GM18505 (cell line): ENCODE measurements around the gene MIF4GD.

Experiments
- ATAC-seq: cut with Tn5 transposase; IDR thresholded peaks from one replicate; pipeline ENCODE4 v1.9.1; 2021; ENCODE audit not compliant: unreplicated experiment
- POLR2A ChIP-seq: IDR thresholded peaks from 4 replicates; pipeline ENCODE4 v1.6.1; 2011; ENCODE audit warnings: borderline replicate concordance; ENCODE audit not compliant: insufficient read depth, insufficient read length; ENCODE audit errors: extremely low read depth

The MIF4GD gene

DNA sequence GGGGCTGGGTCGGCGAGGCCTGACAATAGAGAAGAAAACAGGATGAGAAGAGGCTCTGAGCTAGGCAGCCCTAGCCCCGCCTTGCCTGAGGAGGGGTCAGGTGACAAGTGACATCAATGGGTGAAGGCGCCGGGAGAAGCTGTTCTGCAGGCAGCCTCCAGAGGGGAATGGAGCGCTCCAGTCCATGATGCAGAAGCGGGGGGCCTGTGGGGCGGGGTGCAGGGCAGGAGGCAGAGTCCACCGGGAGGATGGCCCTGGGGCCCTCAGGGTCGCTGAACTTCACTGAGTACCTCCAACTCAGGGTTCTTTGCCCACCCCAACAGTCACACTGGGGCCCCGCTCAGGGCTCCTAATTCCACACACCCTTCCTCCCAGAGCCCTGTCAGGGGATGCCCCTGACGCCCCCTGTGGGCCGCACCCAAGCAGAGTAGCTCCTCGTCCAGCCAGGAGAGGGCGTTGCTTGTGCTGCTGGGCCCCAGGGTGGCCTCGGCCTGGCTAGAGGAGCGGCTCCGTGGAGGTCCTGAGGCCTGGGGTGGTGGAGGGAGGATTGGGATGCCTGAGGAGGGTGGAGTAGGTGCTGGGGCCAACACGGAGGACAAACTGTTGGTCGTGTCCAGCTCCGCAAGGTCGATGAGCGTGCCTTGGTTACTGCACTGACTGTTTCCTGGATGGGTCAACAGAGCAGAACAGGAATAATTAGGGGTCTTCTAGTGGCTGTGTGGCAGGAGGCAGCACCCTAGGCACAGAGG lies 30.5 kb downstream of the MIF4GD start:
- ATAC-seq: no peak
- TF ChIP-seq POLR2A: no peak

DNA sequence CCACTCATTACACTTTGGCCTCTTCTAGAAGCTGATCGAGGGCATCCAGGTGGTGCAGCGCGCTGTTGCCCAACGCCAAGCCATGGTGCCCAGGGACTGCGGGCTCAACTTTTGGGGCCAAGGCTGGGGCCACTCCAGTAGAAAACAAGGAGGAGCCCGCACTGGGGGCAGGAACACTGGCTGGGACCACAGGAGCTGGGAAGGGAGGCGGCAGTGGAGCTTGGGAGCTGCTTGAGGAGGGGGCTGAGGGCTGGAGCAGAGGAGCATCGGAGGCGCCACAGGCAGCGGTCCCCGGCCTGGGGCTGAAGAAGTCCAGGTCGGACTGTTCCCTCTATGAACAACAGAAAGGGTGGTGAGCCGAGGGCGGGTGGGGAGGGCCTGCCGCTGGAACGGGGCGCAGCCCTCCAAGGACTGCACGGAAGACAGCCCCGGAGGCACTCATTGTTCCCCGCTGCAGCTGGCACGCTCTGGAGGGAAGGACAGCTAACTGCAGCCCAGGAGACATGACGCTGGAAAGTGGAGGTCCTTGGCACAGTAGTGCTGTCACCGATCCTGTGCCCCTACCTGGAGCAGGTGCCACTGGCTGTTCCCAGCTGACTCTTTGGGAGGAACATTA lies 31.1 kb downstream of the MIF4GD start:
- no peak for TF ChIP-seq POLR2A
- no peak for ATAC-seq

DNA sequence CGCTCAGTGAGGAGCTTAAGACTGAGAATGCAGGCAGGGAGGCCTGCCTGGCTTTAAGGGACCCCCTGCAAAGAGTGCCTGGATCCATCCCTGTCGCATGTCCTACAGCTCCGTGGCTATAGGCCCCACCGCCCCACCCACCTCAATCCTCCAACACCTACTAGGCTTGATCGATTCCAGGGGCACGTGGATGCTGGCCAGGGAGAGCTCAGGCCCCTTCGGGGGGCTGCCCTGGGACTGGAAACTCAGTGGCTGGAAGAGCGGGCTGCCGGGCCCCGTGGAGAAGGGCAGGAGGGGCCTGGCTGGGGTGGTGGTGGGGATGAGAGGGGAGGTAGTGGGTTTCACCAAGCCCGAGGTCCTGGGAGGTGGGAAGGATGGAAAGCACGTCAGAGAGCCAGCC lies 31.8 kb downstream of the MIF4GD start:
- TF ChIP-seq POLR2A: no peak
- no peak for ATAC-seq

DNA sequence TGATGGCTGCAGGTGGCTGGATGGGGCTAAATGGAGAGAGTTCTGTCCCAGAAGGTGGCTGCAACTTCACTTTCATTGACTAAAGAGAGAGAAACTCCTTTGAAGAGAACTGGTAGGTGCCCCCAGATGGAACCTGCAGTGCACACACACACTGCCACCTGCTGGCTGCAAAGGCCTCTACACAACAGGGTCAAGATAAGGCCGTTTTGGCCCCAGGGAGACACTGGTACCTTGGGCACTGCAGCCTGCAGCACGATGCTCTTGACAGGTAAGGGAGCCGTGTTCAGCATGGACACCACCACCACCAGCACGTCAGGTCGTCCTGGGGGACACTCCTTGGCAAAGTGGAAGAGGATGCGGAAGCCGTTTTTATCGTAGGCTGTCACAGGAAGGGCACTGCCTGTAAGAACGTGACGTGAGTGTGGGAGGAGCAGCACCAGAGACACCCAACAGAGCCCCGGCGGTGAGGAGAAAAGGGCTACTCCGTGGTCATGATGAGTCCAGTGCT lies 32.3 kb downstream of the MIF4GD start:
- no peak for TF ChIP-seq POLR2A
- ATAC-seq: no peak

DNA sequence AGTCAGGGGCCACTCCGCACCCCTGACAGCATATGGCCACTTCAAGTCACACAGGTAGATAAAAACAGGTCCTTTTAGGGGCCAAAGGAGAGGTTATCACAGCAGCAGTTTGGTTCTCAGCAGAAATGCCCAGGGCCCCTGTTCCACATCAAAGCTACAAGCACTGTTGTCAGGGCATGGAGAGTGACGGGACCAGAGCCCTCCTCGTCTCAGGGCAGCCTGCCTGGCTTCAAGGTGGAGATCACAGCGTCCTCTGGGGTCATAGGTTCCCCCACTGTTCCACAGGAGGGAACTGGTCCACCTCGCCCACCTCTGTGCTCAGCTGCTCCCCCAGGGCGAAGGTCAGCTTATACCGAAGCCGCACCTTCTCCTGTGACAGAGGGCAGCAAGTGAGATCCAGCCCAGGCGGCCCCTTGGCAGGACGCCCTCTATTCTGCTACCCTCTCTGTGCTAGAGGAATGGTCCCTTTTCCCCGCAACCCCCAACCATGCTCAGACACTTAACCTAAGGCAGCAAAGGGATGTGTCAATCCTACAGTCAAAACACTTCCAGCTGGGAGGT lies 32.9 kb downstream of the MIF4GD start:
- TF ChIP-seq POLR2A: no peak
- no peak for ATAC-seq

DNA sequence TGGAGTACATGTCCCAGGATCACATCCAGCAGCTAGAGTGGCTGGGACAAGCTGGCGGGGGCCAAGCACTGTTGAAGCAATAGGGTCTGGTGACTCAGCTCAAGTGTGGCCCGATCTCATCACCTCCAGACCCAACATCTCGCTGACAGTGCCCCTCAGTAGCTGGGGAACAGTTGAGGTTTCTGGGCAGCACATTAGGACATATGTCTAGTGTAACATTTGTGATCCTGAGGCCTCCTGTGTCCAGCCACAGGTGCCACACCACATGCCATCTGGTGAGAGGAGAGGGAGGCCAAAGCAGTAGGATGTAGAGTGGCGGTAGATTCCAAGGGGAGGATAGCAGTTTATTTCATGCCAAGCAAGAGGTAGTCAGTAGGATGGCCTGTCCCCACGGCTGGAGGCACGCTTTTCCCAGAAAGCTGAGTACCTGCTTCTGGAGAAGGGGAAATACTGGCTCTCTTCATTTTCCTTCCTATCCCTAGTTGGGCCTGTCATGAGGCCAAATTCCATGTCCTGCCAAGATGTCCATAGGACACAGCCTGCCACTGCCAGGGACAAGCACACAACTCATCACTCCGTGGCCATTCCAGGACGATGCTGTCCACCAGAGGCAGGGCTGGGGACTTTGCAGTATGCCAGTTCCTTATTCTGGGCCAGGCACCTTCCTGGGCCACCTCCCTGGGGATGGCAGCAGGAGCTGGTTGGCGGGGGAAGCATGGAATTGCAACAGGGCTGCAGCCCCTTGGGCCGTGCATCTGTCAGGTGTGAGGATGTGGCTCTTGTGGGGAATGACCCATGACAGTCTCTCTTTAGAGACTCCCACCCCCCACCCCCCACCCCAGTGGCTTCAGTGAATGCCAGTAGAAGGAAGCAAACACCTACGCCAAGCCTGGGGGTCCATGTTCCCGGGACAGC lies 33.7 kb downstream of the MIF4GD start:
- no peak for TF ChIP-seq POLR2A

DNA sequence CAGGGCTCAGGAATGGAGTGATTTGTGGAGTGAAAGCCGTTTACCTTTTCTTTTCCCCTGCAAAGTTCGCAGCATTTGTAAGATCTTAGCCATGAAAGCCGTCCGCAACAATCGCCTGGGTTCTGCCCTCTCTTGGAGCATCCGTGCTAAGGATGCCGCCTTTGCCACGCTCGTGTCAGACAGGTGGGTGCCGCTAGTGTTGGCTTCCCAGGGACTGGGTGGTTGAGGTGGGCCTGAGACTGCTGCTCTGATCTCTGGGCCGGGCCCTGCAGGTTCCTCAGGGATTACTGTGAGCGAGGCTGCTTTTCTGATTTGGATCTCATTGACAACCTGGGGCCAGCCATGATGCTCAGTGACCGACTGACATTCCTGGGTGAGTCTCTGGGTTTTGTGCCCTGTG lies 38.2 kb downstream of the MIF4GD start:
- no peak for TF ChIP-seq POLR2A
- ATAC-seq: no peak

More for the DNA sequence above, 33.7 kb downstream of the MIF4GD start:
- no peak for ATAC-seq

DNA sequence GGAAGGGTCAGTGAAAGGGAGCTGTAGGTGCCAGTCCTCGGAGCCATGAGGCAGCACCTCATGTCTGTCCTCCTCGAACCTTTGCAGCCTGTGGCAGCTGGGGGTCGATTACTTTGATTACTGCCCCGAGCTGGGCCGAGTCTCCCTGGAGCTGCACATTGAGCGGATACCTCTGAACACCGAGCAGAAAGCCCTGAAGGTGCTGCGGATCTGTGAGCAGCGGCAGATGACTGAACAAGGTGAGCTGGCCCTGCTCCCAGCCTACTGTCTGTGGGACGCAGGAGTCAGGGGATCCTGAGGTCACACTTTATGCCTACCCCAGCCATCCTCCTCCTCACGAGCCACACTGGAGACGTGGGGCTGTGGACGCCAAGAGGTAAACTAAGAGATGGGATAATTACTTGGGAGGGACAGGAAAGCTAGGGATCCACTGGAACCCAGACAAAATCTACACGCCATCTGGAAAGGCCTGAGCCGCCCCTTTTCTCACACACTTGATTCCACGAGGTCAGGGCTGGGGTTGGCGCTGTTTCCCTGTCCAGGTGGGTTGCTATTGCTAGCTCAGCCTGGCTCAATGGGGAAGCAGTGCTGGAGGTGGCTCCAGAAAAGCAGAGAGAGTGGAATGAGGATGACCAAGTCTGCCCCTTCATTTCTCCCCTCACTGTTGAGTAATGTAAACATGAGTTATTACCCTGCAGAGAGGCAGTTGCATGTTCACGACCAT lies 39.1 kb downstream of the MIF4GD start:
- ATAC-seq: no peak
- no peak for TF ChIP-seq POLR2A

DNA sequence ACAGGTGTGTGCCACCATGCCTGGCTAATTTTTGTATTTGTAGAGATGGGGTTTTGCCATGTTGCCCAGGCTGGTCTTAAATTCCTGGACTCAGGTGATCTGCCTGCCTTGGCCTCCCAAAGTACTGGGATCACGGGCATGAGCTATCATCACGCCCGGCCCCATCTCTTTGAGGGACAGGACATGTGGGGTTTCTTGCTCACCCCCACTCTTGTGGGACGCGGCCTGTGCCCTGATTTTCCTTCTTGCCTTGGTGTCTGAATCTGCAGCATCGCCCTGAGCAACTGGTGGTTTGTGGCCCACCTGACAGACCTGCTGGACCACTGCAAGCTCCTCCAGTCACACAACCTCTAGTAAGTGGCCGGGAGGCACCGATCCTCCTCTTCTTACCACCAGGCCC lies 40.0 kb downstream of the MIF4GD start:
- TF ChIP-seq POLR2A: no peak
- no peak for ATAC-seq

DNA sequence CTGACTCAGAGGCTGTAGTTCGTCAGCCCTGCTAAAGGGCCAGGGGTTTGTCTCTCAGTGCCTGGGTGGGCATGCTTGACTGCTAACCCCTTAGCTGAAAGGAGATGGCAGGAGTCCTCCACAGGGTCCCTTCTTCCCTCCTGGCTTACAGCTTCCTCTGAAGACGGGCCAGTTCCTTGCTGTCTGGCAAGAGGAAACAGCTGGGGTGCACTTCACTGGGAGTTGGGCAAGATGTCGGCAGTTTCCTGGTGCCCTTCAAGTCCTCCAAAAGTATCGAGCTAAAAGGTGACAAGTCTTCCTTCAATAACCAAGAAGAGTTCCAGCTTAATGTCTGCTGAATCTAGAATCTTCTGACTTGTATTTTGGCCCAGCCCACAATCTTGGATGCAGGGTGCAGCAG lies 42.2 kb downstream of the MIF4GD start:
- TF ChIP-seq POLR2A: no peak
- ATAC-seq: no peak

DNA sequence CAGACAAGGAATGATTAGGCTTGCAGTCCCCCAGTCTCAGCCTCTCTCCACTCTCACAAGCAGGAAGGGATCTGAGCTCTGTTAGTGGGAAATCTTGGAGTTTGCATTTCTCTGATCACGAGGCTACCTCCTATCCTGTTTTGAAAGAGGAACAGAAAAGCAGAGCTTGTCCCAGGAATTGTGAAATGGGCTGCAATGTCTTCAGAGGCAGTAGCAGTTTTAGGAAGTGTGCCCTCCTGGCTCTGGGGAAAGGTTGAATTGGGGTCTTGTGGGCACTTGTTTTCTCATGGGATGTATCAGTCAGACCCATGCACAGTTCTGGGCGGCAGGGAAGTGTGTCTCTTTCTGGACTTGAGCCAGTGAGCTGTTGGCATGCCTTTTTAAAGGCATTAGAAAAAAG lies 42.7 kb downstream of the MIF4GD start:
- TF ChIP-seq POLR2A: no peak
- ATAC-seq: no peak

DNA sequence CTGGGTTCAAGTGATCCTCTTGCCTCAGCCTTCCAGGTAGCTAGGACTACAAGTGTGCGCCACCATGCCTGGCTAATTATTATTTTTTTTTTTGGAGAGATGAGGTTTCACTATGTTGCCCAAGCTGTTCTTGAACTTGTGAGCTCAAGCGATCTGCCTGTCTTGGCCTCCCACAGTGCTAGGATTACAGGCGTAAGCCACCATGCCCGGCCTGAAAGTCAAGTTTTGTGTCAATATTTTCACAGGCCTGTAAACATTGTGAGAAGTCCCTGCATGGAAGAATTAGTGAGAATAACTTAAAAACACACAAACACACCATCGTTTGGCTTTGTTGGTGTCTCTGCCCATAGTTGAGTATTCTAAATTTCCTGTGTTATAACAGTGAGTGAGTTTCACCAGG lies 43.3 kb downstream of the MIF4GD start:
- no peak for ATAC-seq
- TF ChIP-seq POLR2A: no peak

DNA sequence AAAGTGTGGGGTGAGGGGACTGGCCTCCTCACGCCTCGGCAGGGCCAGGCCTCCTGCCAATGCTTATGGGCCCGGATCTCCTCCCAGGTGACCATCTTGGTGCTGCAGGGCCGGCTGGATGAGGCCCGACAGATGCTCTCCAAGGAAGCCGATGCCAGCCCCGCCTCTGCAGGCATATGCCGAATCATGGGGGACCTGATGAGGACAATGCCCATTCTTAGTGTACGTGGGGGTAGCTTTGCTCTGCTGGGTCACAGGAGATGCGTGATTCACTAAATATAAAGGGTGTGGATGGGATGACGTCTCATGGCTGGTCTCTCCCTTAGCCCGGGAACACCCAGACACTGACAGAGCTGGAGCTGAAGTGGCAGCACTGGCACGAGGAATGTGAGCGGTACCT lies 46.0 kb downstream of the MIF4GD start:
- TF ChIP-seq POLR2A: no peak
- ATAC-seq: no peak

DNA sequence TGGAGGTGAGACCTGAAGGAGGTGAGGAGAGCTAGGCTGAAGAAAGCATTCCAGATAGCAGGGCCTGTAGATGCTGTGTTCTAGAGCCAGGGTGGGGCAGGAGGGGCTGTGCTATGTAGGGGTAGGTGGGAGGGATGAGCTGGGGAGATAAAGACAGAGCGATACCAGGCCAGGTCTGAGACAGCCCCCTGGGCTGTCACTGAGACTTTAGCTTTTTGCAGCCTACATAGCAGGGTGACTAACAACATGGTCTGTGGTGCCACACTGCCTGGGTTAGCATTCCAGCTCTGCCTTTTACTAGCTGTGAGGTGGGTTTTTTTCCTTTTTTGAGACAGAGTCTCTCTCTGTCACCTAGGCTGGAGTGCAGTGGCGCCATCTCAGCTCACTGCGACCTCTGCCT lies 51.2 kb downstream of the MIF4GD start:
- no peak for ATAC-seq
- no peak for TF ChIP-seq POLR2A
